DLD1 (cell line): ENCODE data around the gene HOMER3.
"Not testable (repeated sequence)": the region's sequence is repeated elsewhere in the genome, so short reads cannot be mapped to it uniquely, and the experiment has no call there.

Experiments
- in situ Hi-C: cut with HindIII; loops from 2 replicates; pipeline ENCODE4 v1.10.0; 2017; ENCODE audit warnings: low sequenced_read_pairs

The HOMER3 gene

GRCh38 chr19:18903156-18904037, 37.6 kb downstream of the HOMER3 start:
- in situ Hi-C loops = no loop called here

DNA sequence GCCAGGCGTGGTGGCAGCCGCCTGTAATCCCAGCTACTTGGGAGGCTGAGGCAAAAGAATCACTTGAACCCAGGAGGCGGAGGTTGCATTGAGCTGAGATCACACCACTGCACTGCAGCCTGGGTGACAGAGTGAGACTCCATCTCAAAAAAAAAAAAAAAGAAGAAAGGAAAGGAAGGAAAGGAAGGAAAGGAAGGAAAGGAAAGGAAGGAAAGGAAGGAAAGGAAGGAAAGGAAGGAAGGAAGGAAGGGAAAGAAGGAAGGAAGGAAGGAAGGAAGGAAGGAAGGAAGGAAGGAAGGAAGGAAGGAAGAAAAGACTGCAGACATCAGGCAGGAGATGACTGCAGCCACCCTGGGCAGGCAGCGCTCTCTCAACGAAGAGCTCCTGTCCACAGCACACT, 38.5 kb downstream of the HOMER3 start:
- in situ Hi-C loops = not testable (repeated sequence)

DNA sequence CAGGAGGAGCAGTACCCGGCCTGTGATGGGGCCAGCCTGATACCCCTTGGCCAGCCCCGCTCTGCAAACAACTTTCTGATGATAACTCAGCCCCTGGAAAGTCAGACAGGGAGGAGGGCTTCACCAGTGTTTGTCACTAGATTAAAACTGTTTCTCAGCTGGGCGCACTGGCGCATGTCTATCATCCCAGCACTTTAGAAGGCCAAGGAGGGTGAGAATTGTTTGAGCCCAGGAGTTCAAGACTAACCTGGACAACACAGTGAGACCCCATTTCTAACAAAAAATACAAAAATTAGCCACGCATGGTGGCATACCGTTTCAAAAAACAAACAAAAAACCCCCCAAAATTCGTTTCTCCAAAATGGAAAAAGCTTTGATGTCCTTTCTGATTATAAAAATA, 39.5 kb downstream of the HOMER3 start:
- in situ Hi-C loops = no loop called here

DNA sequence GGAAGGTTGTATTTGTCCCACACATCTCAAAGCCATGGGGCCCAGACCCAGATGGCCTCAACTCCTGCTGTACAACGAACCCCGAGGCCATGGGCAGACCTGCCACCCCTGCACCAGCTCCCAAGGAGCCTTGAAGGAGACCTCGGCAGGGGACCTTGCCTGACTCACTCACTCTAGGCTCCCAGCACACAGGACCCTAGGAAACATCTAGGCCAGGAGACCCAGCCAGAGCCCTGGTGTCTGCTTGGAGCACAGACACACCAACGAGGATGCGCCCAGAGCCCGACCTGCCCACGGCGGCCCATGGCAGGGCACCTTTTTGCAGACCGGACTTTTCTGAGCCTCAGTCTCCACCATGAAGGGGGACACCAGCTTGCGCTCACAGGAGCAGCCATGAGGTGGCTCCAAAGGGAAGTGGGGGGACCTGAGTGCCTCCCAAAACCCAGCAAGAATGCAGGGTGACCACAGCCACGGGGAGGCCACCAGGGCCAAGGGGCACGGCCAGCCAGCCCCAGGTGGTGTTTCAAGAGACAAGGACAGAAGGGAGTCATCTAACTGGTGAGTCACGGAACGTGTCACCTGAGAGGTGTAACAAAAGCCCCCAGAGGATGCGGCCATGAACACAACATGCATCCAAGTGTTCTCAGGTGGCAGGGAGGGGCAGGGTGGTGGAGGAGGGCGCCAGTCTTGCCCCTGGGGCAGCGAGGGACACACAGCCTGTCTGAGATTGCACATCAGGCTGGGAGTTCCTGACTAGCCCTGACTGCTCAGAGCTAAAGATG, 40.1 kb downstream of the HOMER3 start:
- in situ Hi-C loops = no loop called here

DNA sequence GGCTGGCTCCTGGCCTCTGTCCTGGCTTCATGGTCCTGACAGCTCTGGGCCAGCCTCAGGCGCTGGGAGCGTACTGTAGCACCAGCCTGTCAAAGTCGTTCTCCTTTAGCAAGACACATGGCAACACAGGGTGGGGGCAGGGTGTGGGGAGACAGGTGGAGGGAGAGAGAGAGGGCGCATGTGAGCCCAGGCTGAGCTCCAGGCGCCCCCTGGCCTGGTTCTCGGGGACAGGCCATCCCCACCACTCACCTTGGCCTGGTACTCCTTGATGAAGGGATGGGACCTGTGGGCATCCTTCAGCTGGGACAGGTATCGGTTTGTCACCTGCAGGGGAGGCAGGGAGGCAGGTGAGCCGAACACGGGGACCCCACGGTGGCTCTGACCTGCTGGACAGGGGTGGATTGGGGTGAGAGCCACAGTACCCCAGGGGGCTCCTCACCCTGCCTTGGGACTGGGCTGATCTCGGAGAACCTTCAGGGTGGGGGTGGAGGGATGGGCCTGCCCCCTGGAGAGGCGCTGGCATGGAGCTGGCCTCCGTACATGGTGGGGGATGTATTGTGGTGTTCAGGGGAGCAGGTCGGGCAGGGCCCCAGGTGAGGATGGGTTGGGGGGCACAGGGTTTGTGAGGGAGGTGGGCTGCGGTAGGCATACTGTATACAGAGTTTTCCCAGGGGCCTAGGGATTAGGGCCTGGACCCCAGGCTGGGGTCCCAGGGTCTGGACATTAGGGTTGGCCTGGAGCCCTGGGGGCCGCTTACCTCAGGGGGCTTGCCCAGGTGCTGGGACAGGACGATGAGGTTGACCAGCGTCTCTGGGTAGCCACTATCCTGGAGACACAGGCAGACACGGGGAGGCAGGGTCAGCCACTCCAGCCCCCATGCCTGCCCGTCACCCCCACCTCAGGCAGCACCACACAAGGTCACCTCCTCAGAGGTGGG, 41.1 kb downstream of the HOMER3 start:
- in situ Hi-C loops = no loop called here

- in situ Hi-C loops = no loop called here
Measured at GRCh38 chr19:18898607-18899408, 42.2 kb downstream of the HOMER3 start.

GRCh38 chr19:18898081-18898606, 42.9 kb downstream of the HOMER3 start:
- in situ Hi-C loops = no loop called here

- in situ Hi-C loops = no loop called here
Measured at GRCh38 chr19:18897094-18898029, 43.7 kb downstream of the HOMER3 start.

GRCh38 chr19:18896421-18896841, 44.6 kb downstream of the HOMER3 start:
- in situ Hi-C loops = no loop called here

GRCh38 chr19:18895824-18896341, 45.1 kb downstream of the HOMER3 start, which contains the start of gene CERS1:
TSS of gene CERS1 (minus strand) at chr19:18896158. CDS start at chr19:18896072, 86 bp downstream.
- in situ Hi-C loops = no loop called here

DNA sequence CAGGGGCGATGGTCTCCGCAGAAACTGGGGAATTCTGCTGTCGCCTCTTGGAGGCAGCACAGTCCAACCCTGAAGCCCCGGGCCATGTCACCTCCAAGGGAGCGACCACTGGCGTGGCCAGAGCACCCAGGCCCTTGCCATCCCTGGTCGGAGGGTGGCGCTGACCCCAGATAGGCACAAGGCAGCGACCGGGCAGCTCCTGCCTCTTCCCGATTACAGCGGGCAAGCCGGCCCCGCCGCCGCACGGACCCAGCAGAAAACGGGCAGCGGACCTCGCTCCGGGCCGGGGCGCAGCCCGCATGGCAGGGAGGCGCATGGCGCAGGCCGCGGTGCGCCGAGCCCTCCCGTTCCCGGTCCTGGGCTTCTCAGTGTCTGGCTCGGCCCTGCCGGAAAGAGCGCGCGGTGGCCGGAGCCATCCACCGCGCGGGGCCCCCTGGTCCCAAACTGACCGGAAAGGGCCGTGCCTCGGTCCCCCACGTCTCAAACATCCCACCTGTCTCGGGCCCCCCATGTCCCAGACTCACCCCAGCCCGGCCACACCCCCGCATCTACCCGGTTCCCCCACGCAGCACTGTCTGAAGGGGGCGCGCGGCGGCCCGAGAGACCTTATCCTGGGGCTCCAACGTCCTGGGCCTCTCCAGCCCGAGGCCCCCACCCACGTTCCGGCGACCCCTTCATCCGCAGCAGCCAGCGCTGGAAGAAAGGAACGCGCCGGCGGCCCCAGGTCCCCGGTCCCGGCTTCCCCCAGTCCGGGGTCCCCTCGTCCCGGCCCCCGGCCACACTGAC, 45.8 kb downstream of the HOMER3 start:
- in situ Hi-C loops = no loop called here

GRCh38 chr19:18894254-18895037, 46.6 kb downstream of the HOMER3 start:
- in situ Hi-C loops = no loop called here

DNA sequence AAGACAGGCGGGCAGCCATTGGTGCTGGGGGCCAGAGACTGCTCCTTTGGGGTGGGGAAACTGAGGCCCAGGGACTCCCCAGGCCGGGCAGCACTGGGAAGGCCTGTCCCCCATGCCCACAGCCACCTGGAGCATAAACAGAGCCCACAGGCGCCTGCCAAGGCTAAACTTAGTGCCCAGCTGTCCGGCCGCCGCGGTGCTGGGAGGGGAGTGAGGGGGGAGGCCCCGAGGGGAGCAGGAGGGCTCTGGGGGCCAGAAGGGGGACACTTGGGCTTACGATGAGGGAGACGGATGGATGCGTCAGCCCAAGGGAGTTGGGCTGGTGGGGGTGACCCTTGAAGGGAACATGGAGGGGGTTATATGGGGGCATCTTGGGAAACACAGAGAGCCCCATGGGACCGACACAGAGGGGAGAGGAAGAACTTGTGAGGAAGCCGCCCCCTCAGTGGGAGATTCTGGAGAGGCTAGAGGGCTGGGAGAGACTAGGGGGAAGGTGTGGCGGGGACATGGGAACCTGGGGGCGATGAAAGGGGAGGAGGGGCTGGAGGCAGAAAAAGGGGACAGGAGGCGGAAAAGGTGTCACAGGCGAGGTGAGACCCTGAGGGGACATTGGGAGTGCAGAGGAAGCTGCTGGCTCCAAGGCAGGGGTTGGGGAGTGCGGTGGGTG, 47.3 kb downstream of the HOMER3 start:
- in situ Hi-C loops = no loop called here

- in situ Hi-C loops = no loop called here
Measured at GRCh38 chr19:18889949-18890745, 50.9 kb downstream of the HOMER3 start.

- in situ Hi-C loops = no loop called here
Measured at GRCh38 chr19:18886972-18887371, 54.0 kb downstream of the HOMER3 start.
